ENCODE results near the gene ATP6V0A1. TPM values are rescaled to one million over a fixed set of nuclear protein-coding genes. Genes with fewer than 3 reads are reported as not detected.

Gene ATP6V0A1
- total RNA-seq, 1 experiment from 2014 or later = 55.2 TPM

GRCh38 chr17:42518755-42519545 is 60.3 kb downstream of the ATP6V0A1 start:
- no peak for TF ChIP-seq SOX15 (CRISPR knock-in tag; IDR thresholded peaks at IDR 0.05)
- no peak for TF ChIP-seq GRHL2 (CRISPR knock-in tag; IDR thresholded peaks at IDR 0.05; ENCODE audit: insufficient replicate concordance, severe bottlenecking)
- no peak for TF ChIP-seq ZNF512 (CRISPR knock-in tag; IDR thresholded peaks at IDR 0.05; ENCODE audit: borderline replicate concordance)
- TF ChIP-seq ATF6 (CRISPR knock-in tag; IDR thresholded peaks at IDR 0.05) = no peak
- no peak for TF ChIP-seq IRF1 (CRISPR knock-in tag; IDR thresholded peaks at IDR 0.05)
- no peak for TF ChIP-seq HMGA2 (CRISPR knock-in tag; IDR thresholded peaks at IDR 0.05)
- TF ChIP-seq ZNF219 (CRISPR knock-in tag; IDR thresholded peaks at IDR 0.05; ENCODE audit: borderline replicate concordance) = no peak
- TF ChIP-seq STAT6 (CRISPR knock-in tag; conservative IDR thresholded peaks at IDR 0.05; ENCODE audit: low read depth) = no peak
- TF ChIP-seq E2F4 (CRISPR knock-in tag; IDR thresholded peaks at IDR 0.05; ENCODE audit: borderline replicate concordance, low read depth) = no peak
- TF ChIP-seq RORB (CRISPR knock-in tag; IDR thresholded peaks at IDR 0.05) = no peak
- TF ChIP-seq TP53 (CRISPR knock-in tag; IDR thresholded peaks at IDR 0.05) = no peak
- TF ChIP-seq ZNF423 (CRISPR knock-in tag; IDR thresholded peaks at IDR 0.05) = no peak
- TF ChIP-seq KAT7 (CRISPR knock-in tag; IDR thresholded peaks at IDR 0.05; ENCODE audit: borderline replicate concordance) = no peak
- TF ChIP-seq PRRX2 (CRISPR knock-in tag; IDR thresholded peaks at IDR 0.05) = no peak
- TF ChIP-seq CREB1 (CRISPR knock-in tag; IDR thresholded peaks at IDR 0.05) = no peak
- TF ChIP-seq ERG (CRISPR knock-in tag; IDR thresholded peaks at IDR 0.05) = no peak
- TF ChIP-seq NFATC4 (CRISPR knock-in tag; IDR thresholded peaks at IDR 0.05) = no peak
- no peak for TF ChIP-seq ZNF671 (CRISPR knock-in tag; IDR thresholded peaks at IDR 0.05)
- no peak for TF ChIP-seq NFYB (CRISPR knock-in tag; conservative IDR thresholded peaks at IDR 0.05; ENCODE audit: low read depth)
- Mint-ChIP-seq H3K36me3 (peaks cover 10% of the 10 kb centered on the region), H3K9me3 (no peaks in the 10 kb centered on the region), H3K27ac (no peak overlapping the region), H3K4me1 (peaks cover 19% of the 10 kb centered on the region), H3K27me3 (ENCODE audit: low read depth) (peaks cover 4% of the 10 kb centered on the region), H3K4me3 (no peak overlapping the region)
- no peak for ATAC-seq
- CTCF ChIA-PET = interaction anchor here (1.0 to 4.1 kb wide), 14 partner anchors 8 to 297 kb away, joined by 3 to 72 read pairs (median 6); partner anchors contain the start of genes MLX and PSMC3IP
- POLR2A ChIA-PET = no interaction called here
- DNase-seq (ENCODE audit: low spot score) = no peak
